Right lobe of liver (tissue), 6 donors: Measurements from ENCODE around the gene UBASH3B. TPM values are rescaled to one million over a fixed set of nuclear protein-coding genes. Genes with fewer than 3 reads are reported as not detected.

Experiments used
- ATAC-seq, 4 donors: fragments of 200-7000 bp; cut with Tn5 transposase; one replicate each; pipeline ENCODE4 v1.9.1; 2020; ENCODE audit warnings: mild to moderate bottlenecking in 4 of 4, moderate library complexity in 4 of 4
- DNase-seq, 3 donors: peaks; one replicate each; pipeline ENCODE4 v3.0.0-alpha.2; 2020
- H3K27ac ChIP-seq, 3 donors: fragments of 200-600 bp; one replicate each; pipeline ENCODE4 v1.8.0; 2022
- H3K27me3 ChIP-seq, 2 donors: fragments of 200-600 bp; one replicate each; pipeline ENCODE4 v1.8.0; 2022
- H3K36me3 ChIP-seq, 4 donors: fragments of 200-600 bp; sonication (generic) in 1 of 4; one replicate each; pipeline versions ENCODE4 v1.5.1 to v1.8.0; 2017 to 2022; ENCODE audit warnings: control low read depth in 1 of 4
- H3K4me1 ChIP-seq, 4 donors: fragments of 200-600 bp; sonication (generic) in 1 of 4; one replicate each; pipeline versions ENCODE4 v1.5.1 to v1.8.0; 2017 to 2022; ENCODE audit warnings: control low read depth in 1 of 4
- H3K4me3 ChIP-seq, 3 donors: fragments of 200-600 bp; one replicate each; pipeline ENCODE4 v1.8.0; 2022
- H3K9me3 ChIP-seq, 4 donors: fragments of 200-600 bp; sonication (generic) in 1 of 4; one replicate each; pipeline versions ENCODE4 v1.5.1 to v1.8.0; 2017 to 2022; ENCODE audit warnings: control low read depth in 1 of 4
- CTCF ChIP-seq, 4 donors: fragments of 200-600 bp in 3 of 4; fragments of 450-650 bp in 1 of 4; IDR thresholded peaks; one replicate each; pipeline versions ENCODE4 v1.5.1 to v1.8.0; 2016 to 2022; ENCODE audit warnings: antibody characterized with exemption in 4 of 4, mild to moderate bottlenecking in 2 of 4
- POLR2A ChIP-seq: fragments of 450-650 bp; IDR thresholded peaks from one replicate; pipeline ENCODE4 v1.6.1; 2017; ENCODE audit warnings: antibody characterized with exemption, mild to moderate bottlenecking
- WGBS: methylation state at CpG from one replicate; pipeline ENCODE4 v1.1.6; 2018; ENCODE audit warnings: low coverage, low lambda C conversion rate; ENCODE audit not compliant: insufficient coverage; ENCODE audit errors: missing lambda C conversion rate; 5-methylcytosine and 5-hydroxymethylcytosine counted together
- intact Hi-C, 2 donors: fragments of 100-400 bp; cut with DNase I; formaldehyde crosslinking; loops; one replicate each; pipeline versions ENCODE4 v1.11.2 to v1.14.1; 2022
- total RNA-seq, 6 experiments: library from RNA; depleted of rRNA in 2 of 6; stranded (reverse); fragments of >200 nt in 2 of 6; fragmentation: NEBNext Ultra II Directional in 3 of 6; extraction: Animal tissue kit (Norgen Biotek cat#: 25700) in 3 of 6; gene quantifications; one replicate each; pipeline versions ENCODE4 v1.1.0 to v1.2.4, GENCODE V29; 2016 to 2023
- donor health status: DM: no; HTN: yes; CAD: no.
- donor health status: DM: no; HTN: no; CAD: no.
- donor health status: DM: no; HTN: no; CAD: no.
- donor health status: DM: no; HTN: yes; CAD: no.
- donor health status: DM: no; HTN: yes; CAD: no.

UBASH3B gene
- total RNA-seq, 6 experiments from 2014 or later: 1.7 to 10.5 (median 2.4) TPM

GRCh38 chr11:122784325-122784955 is 128.9 kb downstream of the UBASH3B start:
- ATAC-seq: no peak
- 73% methylated on average over 4 of the region's 5 CpGs for WGBS

GRCh38 chr11:122785031-122785541 is 129.6 kb downstream of the UBASH3B start:
- ATAC-seq: no peak
- no peak for TF ChIP-seq CTCF (IDR thresholded peaks at IDR 0.05)
- no peak for TF ChIP-seq POLR2A
- Histone ChIP-seq H3K27me3 (peaks cover 0 to 6% of the 10 kb centered on the region in 2 donors), H3K27ac (no peak overlapping the region), H3K9me3 (no peaks in the 10 kb centered on the region), H3K36me3 (peaks cover 0 to 1% (median 0%) of the 10 kb centered on the region in 4 donors), H3K4me1 (no peaks in the 10 kb centered on the region), H3K4me3 (no peak overlapping the region)
- no peak for DNase-seq
- 67% methylated on average over 13 of the region's 13 CpGs for WGBS
- intact Hi-C loops: no loop called here

More at GRCh38 chr11:122784325-122784955, 128.9 kb downstream of the UBASH3B start:
- DNase-seq: no peak
- H3K4me1 ChIP-seq: no peaks in the 10 kb centered on the region
- peaks cover 0 to 1% (median 0%) of the 10 kb centered on the region in 4 donors for H3K36me3 ChIP-seq
- no peaks in the 10 kb centered on the region for H3K9me3 ChIP-seq
- intact Hi-C loops: loop anchor here (5.0 kb wide), 1 partner anchor 152 kb away; no protein-coding TSS in a partner anchor
- peaks cover 0 to 6% of the 10 kb centered on the region in 2 donors for H3K27me3 ChIP-seq
- no peak overlapping the region for H3K4me3 ChIP-seq
- no peak for TF ChIP-seq CTCF (IDR thresholded peaks at IDR 0.05)
- TF ChIP-seq POLR2A: no peak
- no peak overlapping the region for H3K27ac ChIP-seq

- WGBS: 86% methylated on average over 7 of the region's 7 CpGs
- Histone ChIP-seq H3K9me3 (no peaks in the 10 kb centered on the region), H3K4me3 (no peak overlapping the region), H3K27ac (no peak overlapping the region), H3K27me3 (peaks cover 0 to 6% of the 10 kb centered on the region in 2 donors), H3K4me1 (no peaks in the 10 kb centered on the region), H3K36me3 (peaks cover 0 to 1% (median 0%) of the 10 kb centered on the region in 4 donors)
- TF ChIP-seq CTCF (IDR thresholded peaks at IDR 0.05) (no peak), POLR2A (no peak)
- no peak for ATAC-seq
- intact Hi-C loops: no loop called here
- DNase-seq: no peak
Measured at GRCh38 chr11:122786896-122787295, 131.4 kb downstream of the UBASH3B start.

- intact Hi-C loops: no loop called here
- WGBS: 78% methylated on average over 4 of the region's 10 CpGs
- TF ChIP-seq POLR2A (no peak), CTCF (IDR thresholded peaks at IDR 0.05) (no peak)
- Histone ChIP-seq H3K9me3 (no peaks in the 10 kb centered on the region), H3K4me3 (no peak overlapping the region), H3K36me3 (peaks cover 0 to 1% (median 0%) of the 10 kb centered on the region in 4 donors), H3K4me1 (no peaks in the 10 kb centered on the region), H3K27me3 (no peaks in the 10 kb centered on the region), H3K27ac (no peak overlapping the region)
- DNase-seq (no peak), ATAC-seq (no peak)
Measured at GRCh38 chr11:122788781-122789535, 133.4 kb downstream of the UBASH3B start.
